Osteocyte (in vitro differentiated cells): ENCODE data around the gene DNM3. TPM values are rescaled to one million over a fixed set of nuclear protein-coding genes. Genes with fewer than 3 reads are reported as not detected.

ENCODE experiments used
- DNase-seq: peaks from one replicate; pipeline ENCODE4 v3.0.0; 2021; ENCODE audit warnings: mixed read lengths; ENCODE audit not compliant: unreplicated experiment; ENCODE audit errors: extremely low spot score
- H3K27ac Mint-ChIP-seq: one replicate; pipeline ENCODE4 v1.8.0; 2021; ENCODE audit warnings: mild to moderate bottlenecking, mixed read lengths; ENCODE audit not compliant: unreplicated experiment
- H3K27me3 Mint-ChIP-seq: one replicate; pipeline ENCODE4 v1.8.0; 2021; ENCODE audit warnings: mixed read lengths; ENCODE audit not compliant: unreplicated experiment
- H3K36me3 Mint-ChIP-seq: one replicate; pipeline ENCODE4 v1.8.0; 2021; ENCODE audit warnings: mixed read lengths; ENCODE audit not compliant: unreplicated experiment
- H3K4me1 Mint-ChIP-seq: one replicate; pipeline ENCODE4 v1.8.0; 2021; ENCODE audit warnings: mixed read lengths; ENCODE audit not compliant: unreplicated experiment
- H3K4me3 Mint-ChIP-seq: one replicate; pipeline ENCODE4 v1.8.0; 2021; ENCODE audit warnings: mild to moderate bottlenecking, moderate library complexity, mixed read lengths; ENCODE audit not compliant: unreplicated experiment
- H3K9me3 Mint-ChIP-seq: one replicate; pipeline ENCODE4 v1.8.0; 2021; ENCODE audit warnings: mixed read lengths; ENCODE audit not compliant: unreplicated experiment
- CTCF ChIP-seq: fragments of 200-600 bp; sonication (generic); IDR thresholded peaks from 2 replicates; pipeline ENCODE4 v1.5.0; 2021; ENCODE audit warnings: antibody characterized with exemption, mild to moderate bottlenecking, moderate library complexity
- total RNA-seq: library from RNA; stranded (reverse); gene quantifications from 2 replicates; pipeline ENCODE4 v1.2.1, GENCODE V29; 2021

Gene DNM3
- total RNA-seq, 1 donor from 2014 or later, result 3.7 TPM

GRCh38 chr1:171807556-171807955 lies 33.7 kb upstream of the DNM3 start:
- H3K36me3 Mint-ChIP-seq, result no peaks in the 10 kb centered on the region
- peaks cover 2% of the 10 kb centered on the region for H3K27me3 Mint-ChIP-seq
- H3K4me1 Mint-ChIP-seq, result no peaks in the 10 kb centered on the region
- no peak for DNase-seq
- H3K27ac Mint-ChIP-seq, result no peak overlapping the region
- H3K9me3 Mint-ChIP-seq, result no peaks in the 10 kb centered on the region
- no peak overlapping the region for H3K4me3 Mint-ChIP-seq
- no peak for TF ChIP-seq CTCF

GRCh38 chr1:171809834-171810233 lies 31.5 kb upstream of the DNM3 start:
- H3K27ac Mint-ChIP-seq, result no peak overlapping the region
- H3K27me3 Mint-ChIP-seq, result peaks cover 2% of the 10 kb centered on the region
- H3K4me1 Mint-ChIP-seq, result no peaks in the 10 kb centered on the region
- DNase-seq, result no peak
- H3K4me3 Mint-ChIP-seq, result no peak overlapping the region
- H3K9me3 Mint-ChIP-seq, result no peaks in the 10 kb centered on the region
- no peaks in the 10 kb centered on the region for H3K36me3 Mint-ChIP-seq
- no peak for TF ChIP-seq CTCF

GRCh38 chr1:171811672-171812071 lies 29.6 kb upstream of the DNM3 start:
- H3K4me3 Mint-ChIP-seq, result no peak overlapping the region

DNA sequence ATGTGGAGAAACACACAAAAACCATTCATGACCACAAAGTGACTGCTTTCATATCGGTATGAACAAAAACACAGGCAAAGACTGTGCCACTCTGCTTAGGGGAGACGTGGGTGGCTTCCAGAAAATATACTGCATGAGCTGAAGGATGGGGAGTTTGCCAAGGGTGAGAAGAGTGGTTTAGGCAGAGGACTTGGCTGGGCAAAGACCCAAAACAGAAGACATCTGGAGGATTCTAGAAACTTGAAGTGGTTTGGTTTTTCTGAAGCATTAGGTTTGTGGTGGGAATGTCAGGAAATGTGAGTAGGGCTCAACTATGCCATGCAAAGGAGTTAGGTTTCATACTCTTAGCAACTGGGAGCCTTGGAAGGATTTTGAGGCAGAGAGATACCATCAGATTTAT lies 26.6 kb upstream of the DNM3 start:
- Mint-ChIP-seq H3K27me3 (no peaks in the 10 kb centered on the region), H3K36me3 (no peaks in the 10 kb centered on the region), H3K9me3 (no peaks in the 10 kb centered on the region), H3K4me1 (peaks cover 8% of the 10 kb centered on the region), H3K4me3 (no peak overlapping the region), H3K27ac (no peak overlapping the region)
- DNase-seq, result no peak
- no peak for TF ChIP-seq CTCF

More at GRCh38 chr1:171811672-171812071, 29.6 kb upstream of the DNM3 start:
- no peak for DNase-seq
- Mint-ChIP-seq H3K36me3 (no peaks in the 10 kb centered on the region), H3K27ac (no peak overlapping the region), H3K27me3 (peaks cover under 1% of the 10 kb centered on the region), H3K4me1 (no peaks in the 10 kb centered on the region), H3K9me3 (no peaks in the 10 kb centered on the region)
- TF ChIP-seq CTCF, result no peak

GRCh38 chr1:171816300-171816901 lies 24.9 kb upstream of the DNM3 start:
- no peak for TF ChIP-seq CTCF
- Mint-ChIP-seq H3K4me3 (no peak overlapping the region), H3K27me3 (no peaks in the 10 kb centered on the region), H3K36me3 (no peaks in the 10 kb centered on the region), H3K9me3 (no peaks in the 10 kb centered on the region), H3K4me1 (peaks cover 8% of the 10 kb centered on the region), H3K27ac (no peak overlapping the region)
- no peak for DNase-seq
